Activated T-cell treated with anti-CD3 and anti-CD28 coated beads, Interleukin-2, amount 50 U/mL, for 1 hour (primary cell): ENCODE results near the gene MAPKBP1.

Experiments
- DNase-seq: peaks from one replicate; pipeline ENCODE4 v3.0.0-alpha.2; 2020

MAPKBP1 gene

DNA sequence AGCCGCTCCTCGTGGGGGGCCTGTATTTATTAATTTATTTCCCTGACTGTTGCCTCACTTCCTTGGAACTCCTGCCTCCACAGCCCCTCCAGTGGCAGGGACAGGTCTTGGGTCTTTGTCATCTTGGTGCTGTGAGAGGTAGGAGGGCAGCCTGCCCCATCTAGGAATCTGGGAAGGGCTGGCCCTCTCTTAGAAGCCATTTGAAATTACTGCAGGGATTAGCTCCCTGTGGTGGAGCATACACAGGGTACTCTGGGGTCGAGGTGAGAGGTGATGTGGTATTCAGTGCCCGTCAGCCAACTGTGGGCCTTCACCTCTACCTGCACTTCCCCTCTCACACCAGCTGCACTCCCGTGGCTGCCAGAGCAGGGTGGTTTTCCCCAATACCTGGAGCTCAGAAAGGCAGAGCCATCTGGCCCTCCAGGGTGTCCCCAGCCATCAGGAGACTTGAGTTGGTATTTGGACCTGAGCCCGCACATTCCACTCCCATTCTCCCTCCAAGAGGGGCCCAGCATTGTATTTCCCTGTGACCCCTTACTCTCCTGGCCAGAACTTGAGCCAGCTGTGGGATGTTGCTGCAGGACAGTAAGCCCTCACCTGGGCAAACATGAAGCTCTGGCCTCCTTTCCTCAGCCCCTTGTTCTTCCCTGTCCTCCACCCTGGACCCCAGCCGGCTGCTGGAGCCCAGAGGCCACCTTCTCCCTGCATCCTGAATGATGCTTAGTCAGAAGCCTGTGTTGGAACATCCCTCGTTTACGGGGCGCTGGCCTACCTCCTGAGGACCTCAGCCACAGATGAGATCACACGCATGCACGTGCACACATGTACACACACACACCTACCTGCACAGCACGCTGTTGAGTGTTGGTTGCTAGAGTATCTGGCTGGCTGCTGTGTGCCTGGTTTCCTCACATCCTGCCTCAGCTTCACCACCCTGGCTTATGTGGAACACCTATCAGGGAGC lies 51.6 kb downstream of the MAPKBP1 start:
- DNase-seq: no peak

DNA sequence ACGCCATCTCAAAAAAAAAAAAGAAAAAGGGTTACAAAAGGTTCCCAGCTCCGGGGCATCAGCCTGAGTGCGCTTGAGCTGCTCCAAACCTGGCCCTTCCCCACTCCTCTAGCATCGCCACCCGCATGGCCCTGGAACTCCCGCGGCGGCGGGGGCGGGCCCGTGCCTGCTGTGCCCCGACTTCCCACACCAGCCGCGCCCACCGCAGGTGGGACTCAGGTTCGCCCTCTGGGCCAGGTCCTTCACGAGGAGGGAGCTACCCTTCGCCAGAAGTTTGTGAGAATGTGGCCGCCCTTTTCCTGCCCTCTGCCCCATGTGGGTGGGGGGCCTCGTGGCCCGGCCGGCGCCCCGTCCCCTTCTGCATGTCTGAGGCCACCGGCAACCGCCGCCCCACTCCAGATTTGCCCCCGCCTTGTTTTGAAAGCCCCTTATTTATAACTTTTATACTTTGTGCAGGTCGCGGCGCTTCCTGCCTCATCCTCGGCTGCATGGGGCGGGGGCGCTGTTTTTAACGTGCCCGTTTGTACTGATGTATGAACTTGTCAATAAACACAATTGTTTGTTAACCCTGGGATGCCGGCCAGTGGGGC lies 53.1 kb downstream of the MAPKBP1 start:
- DNase-seq: no peak

DNA sequence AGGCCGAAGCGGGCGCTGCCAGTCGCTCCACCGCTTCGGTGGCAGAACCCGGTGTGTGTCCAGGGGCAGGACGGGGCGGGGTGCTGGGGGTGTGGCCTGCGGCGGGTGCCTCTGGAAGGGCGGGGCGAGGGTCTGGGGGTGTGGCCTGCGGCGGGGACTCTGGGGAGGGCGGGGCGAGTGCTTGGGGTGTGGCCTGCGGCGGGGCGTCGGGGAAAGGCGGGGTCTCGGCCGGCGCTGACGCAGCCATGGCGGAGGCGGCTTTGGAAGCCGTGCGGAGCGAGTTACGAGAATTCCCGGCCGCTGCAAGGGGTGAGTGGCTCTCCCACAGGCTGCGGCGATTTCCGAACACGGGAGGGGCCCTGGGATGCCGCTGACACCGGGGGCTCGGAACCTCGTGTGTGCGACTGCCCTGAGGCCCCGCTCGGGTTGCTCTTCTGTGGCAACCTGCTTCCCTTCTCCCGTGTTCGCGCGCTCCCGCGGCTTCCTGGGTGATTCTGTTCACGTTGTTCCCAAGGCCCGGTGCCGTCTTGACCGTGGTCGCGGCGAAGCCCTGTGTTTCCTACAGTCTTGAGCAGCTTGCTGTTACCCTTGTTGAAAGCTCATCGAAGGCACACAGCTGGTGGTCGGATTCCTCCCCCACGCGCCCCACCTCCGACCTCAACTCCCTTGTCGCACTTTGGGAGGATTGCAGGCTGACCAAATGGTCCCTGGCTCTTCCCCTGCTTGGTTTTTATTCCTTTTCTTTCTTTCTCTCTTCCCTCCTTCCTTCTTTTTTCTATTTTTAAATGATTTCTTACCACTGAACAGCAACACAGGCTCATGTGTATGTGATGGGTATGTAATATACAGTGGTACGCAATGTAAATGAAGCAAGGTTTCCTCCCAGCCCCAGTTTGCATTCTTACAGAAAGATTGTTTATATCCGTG lies 53.9 kb downstream of the MAPKBP1 start, which contains the start of gene JMJD7:
TSS of gene JMJD7 (plus strand) at position 213 of the 927 bp plus-strand sequence. CDS start at position 246, 33 bp downstream.
- DNase-seq: peak; percentile 96

- no peak for DNase-seq
Measured at GRCh38 chr15:41828807-41829141, 54.5 kb downstream of the MAPKBP1 start.

DNA sequence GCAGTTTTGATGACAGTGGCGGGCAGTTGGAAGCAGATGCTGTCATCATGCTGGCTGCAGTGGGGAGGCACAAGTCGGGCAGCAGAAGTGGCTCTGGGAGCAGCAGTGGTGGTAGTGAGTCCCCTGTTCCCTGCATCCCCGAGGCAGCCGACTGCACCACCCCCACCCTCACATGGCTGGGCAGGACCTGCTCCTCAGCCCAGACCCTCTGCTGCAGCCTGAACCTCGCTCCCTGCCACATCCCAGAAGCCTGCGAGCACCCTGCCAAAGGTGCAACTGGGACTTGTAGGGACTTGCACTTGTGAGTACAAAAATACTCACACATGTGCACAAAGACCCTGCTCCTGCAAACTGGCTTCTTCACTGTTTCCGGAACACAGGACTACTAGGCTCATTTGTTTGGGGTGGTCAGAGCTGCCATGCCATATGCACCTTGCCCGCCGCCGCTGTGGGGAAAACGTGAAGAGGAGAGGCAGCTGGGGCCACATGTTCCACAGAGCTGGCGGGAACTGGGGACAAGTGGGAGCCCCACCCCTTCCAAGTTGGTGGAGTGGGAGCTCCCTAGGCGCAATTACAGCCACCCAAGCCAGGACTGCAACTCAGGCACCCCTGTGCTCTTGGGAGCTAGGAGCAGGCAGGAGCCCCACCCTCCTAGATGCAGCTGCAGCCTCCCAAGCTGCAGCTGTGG lies 55.8 kb downstream of the MAPKBP1 start:
- DNase-seq: no peak

GRCh38 chr15:41831291-41831690 lies 57.0 kb downstream of the MAPKBP1 start:
- peak; percentile 38 for DNase-seq

GRCh38 chr15:41832208-41832607 lies 57.9 kb downstream of the MAPKBP1 start:
- no peak for DNase-seq

GRCh38 chr15:41832875-41833274 lies 58.6 kb downstream of the MAPKBP1 start:
- DNase-seq: no peak

- DNase-seq: no peak
Measured at GRCh38 chr15:41834096-41834495, 59.8 kb downstream of the MAPKBP1 start.

- no peak for DNase-seq
Measured at GRCh38 chr15:41836073-41836472, 61.8 kb downstream of the MAPKBP1 start.

DNA sequence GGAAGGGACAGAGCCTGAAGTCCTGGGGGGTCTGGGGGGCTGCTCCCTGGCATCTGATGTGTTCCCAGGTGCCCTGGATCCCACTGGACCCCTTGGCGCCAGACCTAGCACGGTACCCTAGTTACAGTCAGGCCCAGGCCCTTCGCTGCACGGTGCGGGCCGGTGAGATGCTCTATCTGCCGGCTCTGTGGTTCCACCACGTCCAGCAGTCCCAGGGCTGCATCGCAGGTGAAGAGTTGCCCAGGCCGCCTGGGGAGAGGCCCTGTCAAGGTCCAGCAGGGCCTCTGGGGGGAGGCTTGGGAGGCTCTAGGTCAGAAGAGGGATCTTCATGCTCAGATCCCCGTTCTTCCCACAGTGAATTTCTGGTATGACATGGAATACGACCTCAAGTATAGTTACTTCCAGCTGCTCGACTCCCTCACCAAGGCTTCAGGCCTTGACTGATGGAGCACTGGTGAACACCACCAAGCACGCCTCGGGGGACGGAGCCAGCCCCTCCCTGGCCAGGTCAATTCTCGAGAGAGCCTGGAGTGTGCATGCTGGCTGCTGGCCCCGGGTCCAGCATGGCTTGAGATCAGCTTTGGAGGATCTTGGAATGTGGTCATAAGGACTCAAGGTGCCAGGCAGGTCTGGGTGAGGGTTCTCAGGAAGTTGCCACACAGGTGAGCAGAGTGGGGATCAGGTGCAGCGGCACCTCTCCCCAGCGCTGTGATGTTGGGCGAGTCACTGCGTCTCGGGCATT lies 62.6 kb downstream of the MAPKBP1 start:
- no peak for DNase-seq

GRCh38 chr15:41838400-41838897 lies 64.2 kb downstream of the MAPKBP1 start, which contains the start of gene PLA2G4B:
PLA2G4B (plus strand) TSS chr15:41838847; CDS start chr15:41838914, 67 bp downstream.
- no peak for DNase-seq

- no peak for DNase-seq
Measured at GRCh38 chr15:41839781-41840491, 65.7 kb downstream of the MAPKBP1 start.

GRCh38 chr15:41840673-41841072 lies 66.4 kb downstream of the MAPKBP1 start:
- DNase-seq: no peak

- no peak for DNase-seq
Measured at GRCh38 chr15:41841131-41841530, 66.8 kb downstream of the MAPKBP1 start.

DNA sequence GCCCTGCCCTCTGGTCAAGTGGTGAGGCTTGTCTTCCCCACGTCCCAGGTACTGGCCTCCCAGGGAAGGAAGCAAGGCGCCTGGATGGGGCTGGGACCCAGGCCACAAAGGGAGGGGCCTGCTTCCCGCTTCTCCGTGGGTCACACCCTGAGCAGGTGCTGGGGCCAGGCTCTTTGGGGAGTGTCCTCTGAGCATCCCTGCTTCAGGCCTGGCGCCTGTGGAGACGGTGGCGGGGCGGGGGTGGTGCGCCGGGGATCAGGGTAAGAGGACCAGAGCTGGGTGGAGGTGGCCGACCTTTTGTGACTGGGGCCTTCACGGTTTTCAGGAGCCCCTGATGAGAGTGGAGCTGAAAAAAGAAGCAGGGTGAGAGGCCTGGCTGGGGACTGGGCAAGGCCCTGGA lies 67.9 kb downstream of the MAPKBP1 start:
- no peak for DNase-seq

- DNase-seq: no peak
Measured at GRCh38 chr15:41843571-41843970, 69.3 kb downstream of the MAPKBP1 start.

- DNase-seq: no peak
Measured at GRCh38 chr15:41844814-41845213, 70.5 kb downstream of the MAPKBP1 start.

- no peak for DNase-seq
Measured at GRCh38 chr15:41847206-41847605, 72.9 kb downstream of the MAPKBP1 start.

DNA sequence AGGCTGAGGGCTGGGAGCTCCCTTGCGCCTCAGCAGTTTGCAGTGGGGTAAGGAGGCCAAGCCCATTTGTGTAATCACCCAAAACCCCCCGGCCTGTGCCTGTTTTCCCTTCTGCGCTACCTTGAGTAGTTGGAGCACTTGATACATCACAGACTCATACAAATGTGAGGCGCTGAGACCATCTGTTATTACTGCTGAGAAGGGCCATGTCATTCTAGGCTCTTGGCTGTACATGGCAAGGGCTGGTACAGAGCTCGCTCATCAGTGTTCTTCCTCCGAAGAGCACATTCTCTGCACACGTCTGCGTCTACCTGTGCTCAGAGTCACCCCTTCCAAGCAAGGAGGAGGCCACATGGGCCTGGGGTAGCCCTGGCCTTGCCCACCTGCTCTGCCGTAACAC lies 73.7 kb downstream of the MAPKBP1 start:
- no peak for DNase-seq

DNA sequence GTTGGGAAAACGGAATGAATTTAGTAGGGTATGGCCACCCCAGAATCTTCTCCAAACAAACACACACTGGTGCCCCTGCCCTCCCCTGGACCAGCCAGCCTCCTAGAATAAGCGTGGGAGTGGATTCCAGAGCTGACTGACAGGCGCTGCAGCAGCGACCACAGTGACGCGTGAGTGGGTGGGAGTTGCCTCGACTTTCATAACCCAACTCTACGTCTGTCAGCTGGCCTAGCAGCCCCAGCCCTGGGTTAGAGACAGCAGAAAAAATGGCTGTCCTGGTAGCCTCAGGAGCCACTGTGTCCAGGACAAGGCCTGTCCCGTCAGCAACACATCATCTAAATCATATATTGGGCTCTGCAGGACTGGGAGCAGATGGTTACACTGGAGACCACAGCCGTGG lies 74.3 kb downstream of the MAPKBP1 start:
- DNase-seq: no peak
